ENCODE results near the gene CHST3. TPM values are rescaled to one million over a fixed set of nuclear protein-coding genes. Genes with fewer than 3 reads are reported as not detected.

Gene CHST3
- total and polyA plus RNA-seq, 2 experiments from 2014 or later, result 1.9 to 22.5 TPM

DNA sequence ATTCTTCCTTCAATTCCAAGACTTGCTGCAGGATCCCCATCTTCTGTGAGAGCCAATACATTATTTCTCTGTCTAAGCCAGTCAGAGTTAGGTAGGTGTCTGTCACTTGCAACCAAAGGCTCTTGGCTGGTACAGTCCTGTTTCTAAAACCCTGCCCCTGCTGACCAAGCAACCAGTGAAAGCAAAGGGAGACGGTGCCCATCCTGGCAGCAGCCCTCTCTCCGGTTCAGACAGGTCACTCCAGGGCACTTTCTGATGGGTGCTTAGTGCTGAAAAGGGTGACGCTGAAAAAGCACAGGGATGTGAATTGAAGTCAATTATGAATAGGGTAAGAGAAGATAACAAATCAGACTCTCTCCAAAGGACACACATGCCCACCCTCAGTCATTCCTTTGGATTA, 86.7 kb downstream of the CHST3 start:
- TF ChIP-seq, protein P1, sequence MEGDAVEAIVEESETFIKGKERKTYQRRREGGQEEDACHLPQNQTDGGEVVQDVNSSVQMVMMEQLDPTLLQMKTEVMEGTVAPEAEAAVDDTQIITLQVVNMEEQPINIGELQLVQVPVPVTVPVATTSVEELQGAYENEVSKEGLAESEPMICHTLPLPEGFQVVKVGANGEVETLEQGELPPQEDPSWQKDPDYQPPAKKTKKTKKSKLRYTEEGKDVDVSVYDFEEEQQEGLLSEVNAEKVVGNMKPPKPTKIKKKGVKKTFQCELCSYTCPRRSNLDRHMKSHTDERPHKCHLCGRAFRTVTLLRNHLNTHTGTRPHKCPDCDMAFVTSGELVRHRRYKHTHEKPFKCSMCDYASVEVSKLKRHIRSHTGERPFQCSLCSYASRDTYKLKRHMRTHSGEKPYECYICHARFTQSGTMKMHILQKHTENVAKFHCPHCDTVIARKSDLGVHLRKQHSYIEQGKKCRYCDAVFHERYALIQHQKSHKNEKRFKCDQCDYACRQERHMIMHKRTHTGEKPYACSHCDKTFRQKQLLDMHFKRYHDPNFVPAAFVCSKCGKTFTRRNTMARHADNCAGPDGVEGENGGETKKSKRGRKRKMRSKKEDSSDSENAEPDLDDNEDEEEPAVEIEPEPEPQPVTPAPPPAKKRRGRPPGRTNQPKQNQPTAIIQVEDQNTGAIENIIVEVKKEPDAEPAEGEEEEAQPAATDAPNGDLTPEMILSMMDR (IDR thresholded peaks at IDR 0.05; ENCODE audit: low read depth, low read length), result no peak
- Histone ChIP-seq H3K4me3 (no peak overlapping the region), H3K27ac (no peak overlapping the region), H3K27me3 (no peaks in the 10 kb centered on the region), H3K36me3 (no peaks in the 10 kb centered on the region), H3K9me3 (ENCODE audit: low read depth) (no peaks in the 10 kb centered on the region), H3K4me1 (ENCODE audit: low read depth) (no peaks in the 10 kb centered on the region)
- DNase-seq (ENCODE audit: low read depth in 1 of 2, low spot score in 1 of 2), result no peak

DNA sequence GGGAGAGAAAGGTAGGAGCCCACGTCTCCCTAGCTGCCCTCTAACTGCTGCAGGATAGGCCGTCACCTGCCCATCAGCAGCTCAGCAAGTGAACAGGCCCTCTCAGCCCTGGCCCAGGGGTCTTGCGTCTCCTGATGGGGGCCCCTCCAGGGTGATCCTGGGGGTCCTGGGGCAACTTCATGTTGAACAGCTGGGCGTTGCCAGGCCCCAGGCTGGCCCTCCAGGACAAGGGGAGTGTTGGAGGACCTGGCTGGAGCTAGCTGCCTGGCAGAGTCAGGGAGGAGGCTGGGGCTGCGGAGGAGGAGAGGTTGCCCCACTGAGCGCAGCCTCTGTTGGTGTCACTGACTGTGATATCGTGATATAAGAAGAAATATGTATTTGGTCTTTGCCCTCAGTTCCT, 89.5 kb downstream of the CHST3 start:
- Histone ChIP-seq H3K4me1 (ENCODE audit: low read depth) (no peaks in the 10 kb centered on the region), H3K36me3 (no peaks in the 10 kb centered on the region), H3K27ac (no peak overlapping the region), H3K9me3 (ENCODE audit: low read depth) (no peaks in the 10 kb centered on the region), H3K4me3 (no peak overlapping the region), H3K27me3 (no peaks in the 10 kb centered on the region)
- no peak for DNase-seq (ENCODE audit: low read depth in 1 of 2, low spot score in 1 of 2)
- TF ChIP-seq, protein P1 (IDR thresholded peaks at IDR 0.05; ENCODE audit: low read depth, low read length), result no peak

DNA sequence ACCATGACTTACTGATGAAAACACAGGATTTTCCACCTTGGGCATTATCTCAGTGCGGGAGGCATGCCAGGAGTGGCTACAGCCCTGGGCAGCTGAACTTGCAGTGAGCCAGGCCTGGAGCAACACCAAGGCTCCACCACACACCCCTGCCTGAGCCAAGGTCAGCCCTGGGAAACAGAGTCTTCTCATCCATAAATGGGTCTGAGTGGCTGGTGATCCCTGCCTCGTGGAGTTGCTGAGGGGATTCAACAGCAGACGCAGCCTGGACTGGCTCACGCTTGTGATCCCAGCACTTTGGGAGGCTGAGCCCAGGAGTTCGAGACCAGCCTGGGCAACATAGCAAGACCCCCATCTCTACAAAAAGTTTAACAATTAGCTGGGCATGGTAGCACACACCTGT, 91.9 kb downstream of the CHST3 start:
- Histone ChIP-seq H3K27ac (no peak overlapping the region), H3K9me3 (ENCODE audit: low read depth) (no peaks in the 10 kb centered on the region), H3K27me3 (no peaks in the 10 kb centered on the region), H3K4me1 (ENCODE audit: low read depth) (peaks cover 5% of the 10 kb centered on the region), H3K4me3 (no peak overlapping the region), H3K36me3 (no peaks in the 10 kb centered on the region)
- TF ChIP-seq, protein P1 (IDR thresholded peaks at IDR 0.05; ENCODE audit: low read depth, low read length), result no peak
- DNase-seq (ENCODE audit: low read depth in 1 of 2, low spot score in 1 of 2), result no peak

DNA sequence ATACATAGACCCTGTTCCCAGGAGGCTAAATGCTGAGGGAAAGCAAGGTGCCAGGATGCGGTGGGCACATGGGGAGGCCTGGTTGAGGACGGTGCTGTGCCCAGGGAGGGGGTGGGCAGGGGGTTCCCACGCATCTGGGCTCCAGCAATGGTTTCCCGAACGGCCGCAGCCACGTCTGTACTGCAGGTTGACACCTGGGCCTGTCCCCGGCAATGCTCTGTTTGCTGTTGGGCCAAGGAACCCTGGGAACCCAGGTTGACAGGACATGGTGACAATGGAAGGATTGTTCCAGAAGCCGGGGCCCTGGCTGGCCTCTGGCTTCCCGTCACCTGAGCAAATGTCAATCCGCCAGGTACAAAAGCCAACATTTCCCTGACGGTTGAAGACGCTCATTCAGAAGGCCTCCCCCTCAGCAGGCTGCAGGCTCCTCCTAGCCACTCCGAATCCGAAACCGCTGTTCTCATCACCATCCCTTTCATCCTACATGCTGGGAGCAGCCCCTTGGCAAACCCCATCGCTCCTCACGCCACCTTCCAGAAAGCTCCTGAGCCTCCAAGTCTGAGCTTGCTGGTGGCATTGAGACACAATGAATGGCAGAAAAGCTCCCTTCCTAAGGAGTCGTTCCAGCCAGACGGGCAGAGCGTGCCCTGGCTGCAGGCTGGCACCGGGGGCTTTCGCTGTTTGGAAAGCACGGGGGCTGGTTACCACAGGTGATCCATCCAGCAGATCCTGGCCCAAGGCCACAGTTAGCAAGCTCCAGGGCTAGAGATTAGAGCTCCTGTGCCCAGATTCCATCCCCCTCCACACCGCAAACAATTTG, 92.9 kb downstream of the CHST3 start:
- Histone ChIP-seq H3K27me3 (no peaks in the 10 kb centered on the region), H3K4me1 (ENCODE audit: low read depth) (peaks cover 5% of the 10 kb centered on the region), H3K27ac (no peak overlapping the region), H3K4me3 (no peak overlapping the region), H3K36me3 (no peaks in the 10 kb centered on the region), H3K9me3 (ENCODE audit: low read depth) (no peaks in the 10 kb centered on the region)
- no peak for DNase-seq (ENCODE audit: low read depth in 1 of 2, low spot score in 1 of 2)
- TF ChIP-seq, protein P1 (IDR thresholded peaks at IDR 0.05; ENCODE audit: low read depth, low read length), result no peak

DNA sequence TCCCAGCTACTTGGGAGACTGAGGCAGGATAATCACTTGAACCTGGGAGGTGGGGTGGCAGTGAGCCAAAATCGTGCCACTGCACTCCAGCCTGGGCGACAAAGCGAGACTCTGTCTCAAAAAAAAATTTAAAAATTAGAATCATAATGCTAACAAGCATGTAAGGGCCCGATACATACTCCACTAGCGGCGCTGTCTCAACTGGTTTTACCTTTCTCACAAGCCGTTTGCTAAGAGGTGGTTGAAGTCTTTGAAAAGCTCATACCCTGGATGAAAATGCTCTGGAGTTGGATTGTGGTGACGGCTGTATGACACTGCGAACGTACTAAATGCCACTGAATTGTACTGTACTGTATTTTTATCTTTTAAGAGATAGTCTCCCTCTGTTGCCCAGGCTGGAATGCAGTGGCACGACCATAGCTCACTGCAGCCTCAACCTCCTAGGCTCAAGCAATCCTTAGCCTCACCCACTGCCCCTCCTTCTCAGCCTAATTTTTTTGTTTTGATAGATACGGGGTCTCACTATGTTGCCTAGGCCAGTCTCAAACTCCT, 94.2 kb downstream of the CHST3 start:
- peaks cover 5% of the 10 kb centered on the region for H3K4me1 ChIP-seq (ENCODE audit: low read depth)
- no peaks in the 10 kb centered on the region for H3K9me3 ChIP-seq (ENCODE audit: low read depth)
- no peak for DNase-seq (ENCODE audit: low read depth in 1 of 2, low spot score in 1 of 2)
- TF ChIP-seq, protein P1 (IDR thresholded peaks at IDR 0.05; ENCODE audit: low read depth, low read length), result no peak
- H3K4me3 ChIP-seq, result no peak overlapping the region
- H3K27ac ChIP-seq, result no peak overlapping the region
- no peaks in the 10 kb centered on the region for H3K27me3 ChIP-seq
- no peaks in the 10 kb centered on the region for H3K36me3 ChIP-seq
